ENCODE data around the gene PTPRT.

The PTPRT gene

GRCh38 chr20:43231829-43232228, 42.1 kb upstream of the PTPRT start:
- no peak for DNase-seq (ENCODE audit: low read depth)
- H3K4me3 ChIP-seq (ENCODE audit: low read depth, low read length), result no peak overlapping the region
- TF ChIP-seq MYC (IDR thresholded peaks at IDR 0.05; ENCODE audit: low read depth, low read length), result no peak
- TF ChIP-seq MAX (IDR thresholded peaks at IDR 0.05; ENCODE audit: low read depth, low read length), result no peak
- TF ChIP-seq POLR2A (IDR thresholded peaks at IDR 0.05; ENCODE audit: extremely low read depth, insufficient read length), result no peak
- no peak for TF ChIP-seq CTCF (IDR thresholded peaks at IDR 0.05; ENCODE audit: low read depth, low read length)

GRCh38 chr20:43229696-43230095, 40.0 kb upstream of the PTPRT start:
- no peak overlapping the region for H3K4me3 ChIP-seq (ENCODE audit: low read depth, low read length)
- DNase-seq (ENCODE audit: low read depth), result no peak
- TF ChIP-seq MAX (IDR thresholded peaks at IDR 0.05; ENCODE audit: low read depth, low read length) (no peak), POLR2A (IDR thresholded peaks at IDR 0.05; ENCODE audit: extremely low read depth, insufficient read length) (no peak), MYC (IDR thresholded peaks at IDR 0.05; ENCODE audit: low read depth, low read length) (no peak), CTCF (IDR thresholded peaks at IDR 0.05; ENCODE audit: low read depth, low read length) (no peak)

GRCh38 chr20:43220612-43221011, 30.9 kb upstream of the PTPRT start:
- no peak overlapping the region for H3K4me3 ChIP-seq (ENCODE audit: low read depth, low read length)
- no peak for TF ChIP-seq POLR2A (IDR thresholded peaks at IDR 0.05; ENCODE audit: extremely low read depth, insufficient read length)
- TF ChIP-seq CTCF (IDR thresholded peaks at IDR 0.05; ENCODE audit: low read depth, low read length), result no peak
- no peak for DNase-seq (ENCODE audit: low read depth)

- no peak for DNase-seq (ENCODE audit: low read depth)
- no peak for TF ChIP-seq POLR2A (IDR thresholded peaks at IDR 0.05; ENCODE audit: extremely low read depth, insufficient read length)
- no peak for TF ChIP-seq MAX (IDR thresholded peaks at IDR 0.05; ENCODE audit: low read depth, low read length)
- no peak for TF ChIP-seq CTCF (IDR thresholded peaks at IDR 0.05; ENCODE audit: low read depth, low read length)
- no peak for TF ChIP-seq MYC (IDR thresholded peaks at IDR 0.05; ENCODE audit: low read depth, low read length)
- H3K4me3 ChIP-seq (ENCODE audit: low read depth, low read length), result no peak overlapping the region
These were observed 21.2 kb upstream of the PTPRT start for GRCh38 chr20:43210901-43211300.

GRCh38 chr20:43209831-43210230, 20.1 kb upstream of the PTPRT start:
- no peak for DNase-seq (ENCODE audit: low read depth)
- TF ChIP-seq CTCF (IDR thresholded peaks at IDR 0.05; ENCODE audit: low read depth, low read length) (no peak), MYC (IDR thresholded peaks at IDR 0.05; ENCODE audit: low read depth, low read length) (no peak), MAX (IDR thresholded peaks at IDR 0.05; ENCODE audit: low read depth, low read length) (no peak), POLR2A (IDR thresholded peaks at IDR 0.05; ENCODE audit: extremely low read depth, insufficient read length) (no peak)
- no peak overlapping the region for H3K4me3 ChIP-seq (ENCODE audit: low read depth, low read length)

- H3K4me3 ChIP-seq (ENCODE audit: low read depth, low read length), result no peak overlapping the region
- no peak for DNase-seq (ENCODE audit: low read depth)
- TF ChIP-seq CTCF (IDR thresholded peaks at IDR 0.05; ENCODE audit: low read depth, low read length) (no peak), MAX (IDR thresholded peaks at IDR 0.05; ENCODE audit: low read depth, low read length) (no peak), POLR2A (IDR thresholded peaks at IDR 0.05; ENCODE audit: extremely low read depth, insufficient read length) (no peak), MYC (IDR thresholded peaks at IDR 0.05; ENCODE audit: low read depth, low read length) (no peak)
These were observed 16.0 kb upstream of the PTPRT start for GRCh38 chr20:43205699-43206098.

Data from NB4 (cell line).